Neuronal stem cell (in vitro differentiated cells): ENCODE data around the gene DNAJC7.

Experiments
- DNase-seq: peaks from one replicate; pipeline ENCODE4 v3.0.0-alpha.2; 2013; ENCODE audit warnings: low spot score
- H2AFZ ChIP-seq: one replicate; pipeline ENCODE4 v1.6.1; 2013; ENCODE audit warnings: mild to moderate bottlenecking, low read length, inconsistent platforms
- H2AK5ac ChIP-seq: 2 replicates; pipeline ENCODE4 v1.6.1; 2013; ENCODE audit warnings: low read depth, mild to moderate bottlenecking, inconsistent platforms, low read length, moderate library complexity, mixed read lengths
- H2BK120ac ChIP-seq: 2 replicates; pipeline ENCODE4 v1.6.1; 2013; ENCODE audit warnings: low read depth, mild to moderate bottlenecking, inconsistent platforms, low read length, moderate library complexity, mixed read lengths
- H2BK12ac ChIP-seq: one replicate; pipeline ENCODE4 v1.6.1; 2013; ENCODE audit warnings: low read length, inconsistent platforms
- H2BK15ac ChIP-seq: 2 replicates; pipeline ENCODE4 v1.6.1; 2013; ENCODE audit warnings: mild to moderate bottlenecking, low read length, inconsistent platforms, mixed read lengths
- H2BK5ac ChIP-seq: one replicate; pipeline ENCODE4 v1.6.1; 2013; ENCODE audit warnings: inconsistent platforms, mild to moderate bottlenecking, low read length, moderate library complexity
- H3K14ac ChIP-seq: one replicate; pipeline ENCODE4 v1.6.1; 2013; ENCODE audit warnings: low read length, inconsistent platforms
- H3K18ac ChIP-seq: 2 replicates; pipeline ENCODE4 v1.6.1; 2013; ENCODE audit warnings: low read length, inconsistent platforms
- H3K23ac ChIP-seq: 2 replicates; pipeline ENCODE4 v1.6.1; 2013; ENCODE audit warnings: low read depth, mild to moderate bottlenecking, mixed read lengths, low read length, inconsistent platforms; ENCODE audit not compliant: poor library complexity
- H3K27ac ChIP-seq: replicated peaks from 3 replicates; pipeline ENCODE4 v1.5.1; 2013; ENCODE audit warnings: low read length, inconsistent platforms
- H3K27me3 ChIP-seq, 3 experiments: 2 replicates each; pipeline ENCODE4 v1.6.1; 2013; ENCODE audit warnings: low read length in 3 of 3, mild to moderate bottlenecking in 2 of 3, inconsistent platforms in 1 of 3, low read depth in 1 of 3, mixed read lengths in 1 of 3, moderate library complexity in 1 of 3; ENCODE audit not compliant: control insufficient read depth in 3 of 3, insufficient read depth in 3 of 3
- H3K36me3 ChIP-seq, 2 donors: replicated peaks in 1 of 2; 2 replicates each; pipeline ENCODE4 v1.6.1; 2013; ENCODE audit warnings: low read length in 2 of 2; ENCODE audit not compliant: control insufficient read depth in 2 of 2, insufficient read depth in 2 of 2
- H3K4ac ChIP-seq: 2 replicates; pipeline ENCODE4 v1.6.1; 2013; ENCODE audit warnings: inconsistent platforms, mild to moderate bottlenecking, low read length, moderate library complexity
- H3K4me1 ChIP-seq, 2 donors: 1 replicate in 1 of 2; 2 replicates in 1 of 2; pipeline ENCODE4 v1.6.1; 2013; ENCODE audit warnings: low read length in 2 of 2, low read depth in 1 of 2; ENCODE audit not compliant: control insufficient read depth in 2 of 2, insufficient read depth in 1 of 2
- H3K4me2 ChIP-seq: one replicate; pipeline ENCODE4 v1.6.1; 2013; ENCODE audit warnings: mild to moderate bottlenecking, low read length, inconsistent platforms; ENCODE audit not compliant: insufficient read depth, poor library complexity, severe bottlenecking
- H3K4me3 ChIP-seq, 2 donors: 2 replicates each; pipeline ENCODE4 v1.5.1; 2013; ENCODE audit warnings: low read length in 2 of 2, mild to moderate bottlenecking in 2 of 2, inconsistent platforms in 1 of 2, moderate library complexity in 1 of 2
- H3K79me1 ChIP-seq: one replicate; pipeline ENCODE4 v1.6.1; 2013; ENCODE audit warnings: low read depth, mild to moderate bottlenecking, inconsistent platforms, low read length, moderate library complexity
- H3K9ac ChIP-seq: one replicate; pipeline ENCODE4 v1.6.1; 2013; ENCODE audit warnings: mild to moderate bottlenecking, low read depth, low read length, inconsistent platforms; ENCODE audit not compliant: poor library complexity
- H3K9me3 ChIP-seq, 2 donors: replicated peaks in 1 of 2; 2 replicates each; pipeline versions ENCODE3 to v1.6.1; 2013; ENCODE audit warnings: low read length in 2 of 2, mild to moderate bottlenecking in 2 of 2, inconsistent platforms in 1 of 2, low read depth in 1 of 2, mixed read lengths in 1 of 2, moderate library complexity in 1 of 2; ENCODE audit not compliant: control insufficient read depth in 2 of 2, insufficient read depth in 1 of 2
- H4K8ac ChIP-seq: one replicate; pipeline ENCODE4 v1.6.1; 2013; ENCODE audit warnings: low read depth, mild to moderate bottlenecking, inconsistent platforms, low read length, moderate library complexity
- H4K91ac ChIP-seq: one replicate; pipeline ENCODE4 v1.6.1; 2013; ENCODE audit warnings: low read length, low read depth, mild to moderate bottlenecking, inconsistent platforms; ENCODE audit not compliant: poor library complexity
- WGBS, 2 donors: extraction: QIAGEN DNeasy Blood & Tissue Kit; methylation state at CpG; one replicate each; pipeline ENCODE4 v1.1.7; 2013; ENCODE audit warnings: missing lambda C conversion rate in 2 of 2, mixed read lengths in 1 of 2; ENCODE audit not compliant: insufficient read length in 2 of 2, insufficient replicate concordance in 1 of 2; ENCODE audit errors: extremely low coverage in 2 of 2; 5-methylcytosine and 5-hydroxymethylcytosine counted together

DNAJC7 gene

GRCh38 chr17:41957031-41957868, 60.0 kb downstream of the DNAJC7 start:
- H2AK5ac ChIP-seq: no peak overlapping the region
- peak overlapping the region; percentile 75 for H2BK12ac ChIP-seq
- no peaks in the 10 kb centered on the region for H3K27me3 ChIP-seq
- H2BK15ac ChIP-seq: no peak overlapping the region
- no peak overlapping the region for H4K91ac ChIP-seq
- H3K18ac ChIP-seq: no peak overlapping the region
- no peaks in the 10 kb centered on the region for H3K79me1 ChIP-seq
- no peak overlapping the region for H2BK5ac ChIP-seq
- DNase-seq: no peak
- H3K14ac ChIP-seq: no peak overlapping the region
- H3K4me2 ChIP-seq: no peak overlapping the region
- peaks cover 4 to 22% of the 10 kb centered on the region in 2 donors for H3K36me3 ChIP-seq
- H3K9me3 ChIP-seq: peaks cover 0 to 4% of the 10 kb centered on the region in 2 donors
- H3K27ac ChIP-seq: no peak overlapping the region
- no peak overlapping the region for H3K9ac ChIP-seq
- H3K23ac ChIP-seq: no peak overlapping the region
- peaks cover 6 to 9% of the 10 kb centered on the region in 2 donors for H3K4me1 ChIP-seq
- no peak overlapping the region for H3K4ac ChIP-seq
- peak overlapping the region; percentile 18 for H2AFZ ChIP-seq
- no peak overlapping the region for H2BK120ac ChIP-seq
- H3K4me3 ChIP-seq: no peak overlapping the region
- WGBS, 2 donors: no CpG with 5 or more reads among the region's 11 CpGs
- no peak overlapping the region for H4K8ac ChIP-seq

- Histone ChIP-seq H2AFZ (no peak overlapping the region), H3K79me1 (no peaks in the 10 kb centered on the region), H3K4ac (no peak overlapping the region), H3K14ac (no peak overlapping the region), H3K18ac (no peak overlapping the region), H3K27ac (no peak overlapping the region), H2BK15ac (no peak overlapping the region), H2BK12ac (no peak overlapping the region), H2BK5ac (no peak overlapping the region), H3K4me2 (no peak overlapping the region), H3K9ac (no peak overlapping the region), H3K27me3 (no peaks in the 10 kb centered on the region), H3K36me3 (peaks cover 4 to 22% of the 10 kb centered on the region in 2 donors), H4K91ac (no peak overlapping the region), H2AK5ac (no peak overlapping the region), H3K9me3 (peaks cover 0 to 4% of the 10 kb centered on the region in 2 donors), H2BK120ac (no peak overlapping the region), H3K4me3 (no peak overlapping the region), H3K4me1 (peaks cover 6 to 9% of the 10 kb centered on the region in 2 donors), H4K8ac (no peak overlapping the region), H3K23ac (no peak overlapping the region)
- no CpG with 5 or more reads among the region's 6 CpGs for WGBS, 2 donors
- DNase-seq: no peak
Measured at GRCh38 chr17:41956522-41956921, 60.7 kb downstream of the DNAJC7 start.

GRCh38 chr17:41948762-41949460, 68.3 kb downstream of the DNAJC7 start:
- H3K4me2 ChIP-seq: no peak overlapping the region

GRCh38 chr17:41944943-41945342, 72.3 kb downstream of the DNAJC7 start:
- Histone ChIP-seq H4K8ac (no peak overlapping the region), H3K4ac (no peak overlapping the region), H3K27ac (no peak overlapping the region), H2AK5ac (no peak overlapping the region), H3K4me3 (no peak overlapping the region), H3K4me2 (no peak overlapping the region), H3K79me1 (no peaks in the 10 kb centered on the region), H3K4me1 (no peaks in the 10 kb centered on the region), H3K14ac (no peak overlapping the region), H2BK15ac (no peak overlapping the region), H3K9me3 (no peaks in the 10 kb centered on the region), H2AFZ (no peak overlapping the region), H2BK12ac (no peak overlapping the region), H2BK5ac (no peak overlapping the region), H3K23ac (no peak overlapping the region), H2BK120ac (no peak overlapping the region), H4K91ac (no peak overlapping the region), H3K9ac (no peak overlapping the region), H3K36me3 (peaks cover 6 to 18% of the 10 kb centered on the region in 2 donors), H3K18ac (no peak overlapping the region), H3K27me3 (no peaks in the 10 kb centered on the region)
- WGBS, 2 donors: no CpG with 5 or more reads among the region's 3 CpGs
- no peak for DNase-seq

More at GRCh38 chr17:41948762-41949460, 68.3 kb downstream of the DNAJC7 start:
- Histone ChIP-seq H4K8ac (no peak overlapping the region), H3K4me3 (peak overlapping the region in 1 of 2 donors; percentile 55), H3K18ac (no peak overlapping the region), H3K27me3 (no peaks in the 10 kb centered on the region), H2BK15ac (no peak overlapping the region), H3K9me3 (no peaks in the 10 kb centered on the region), H4K91ac (no peak overlapping the region), H3K36me3 (peaks cover 10 to 44% of the 10 kb centered on the region in 2 donors), H3K9ac (no peak overlapping the region), H2BK5ac (no peak overlapping the region), H3K4me1 (no peaks in the 10 kb centered on the region), H3K4ac (no peak overlapping the region), H2AFZ (no peak overlapping the region), H3K27ac (no peak overlapping the region), H3K14ac (no peak overlapping the region), H3K79me1 (no peaks in the 10 kb centered on the region), H3K23ac (no peak overlapping the region), H2BK12ac (no peak overlapping the region), H2AK5ac (no peak overlapping the region), H2BK120ac (no peak overlapping the region)
- no peak for DNase-seq
- WGBS, 2 donors: no CpG with 5 or more reads among the region's 11 CpGs
